HepG2 (cell line): ENCODE data around the gene WWTR1.

ENCODE experiments used
- CCDC6 ChIP-seq: sonication (generic); formaldehyde crosslinking; IDR thresholded peaks from 2 replicates; pipeline ENCODE4 v1.8.1; 2022; ENCODE audit warnings: mild to moderate bottlenecking, missing genetic modification reagents, moderate library complexity
- CTCF ChIP-seq: sonication (generic); formaldehyde crosslinking; IDR thresholded peaks from 2 replicates; pipeline ENCODE4 v1.5.0; 2020; ENCODE audit warnings: mild to moderate bottlenecking, missing genetic modification reagents, moderate library complexity
- EZH2 ChIP-seq: conservative IDR thresholded peaks from 2 replicates; pipeline ENCODE4 v1.6.1; 2012; ENCODE audit warnings: mild to moderate bottlenecking, low read depth, low read length, moderate library complexity
- MAZ ChIP-seq, 2 experiments: sonication (generic) in 1 of 2; formaldehyde crosslinking in 1 of 2; IDR thresholded peaks; 2 replicates each; pipeline versions ENCODE4 v1.5.0 to v1.6.1; 2012 to 2020; ENCODE audit warnings: low read depth in 2 of 2, mild to moderate bottlenecking in 2 of 2, borderline replicate concordance in 1 of 2, improper control_type of control experiment in 1 of 2, low read length in 1 of 2, missing genetic modification reagents in 1 of 2, moderate library complexity in 1 of 2
- SETDB1 ChIP-seq: sonication (generic); formaldehyde crosslinking; IDR thresholded peaks from 2 replicates; pipeline ENCODE4 v1.5.1; 2020; ENCODE audit warnings: missing genetic modification reagents, mild to moderate bottlenecking, borderline replicate concordance
- SP1 ChIP-seq, 2 experiments: fragments of 450-650 bp in 1 of 2; sonication (generic) in 1 of 2; formaldehyde crosslinking in 1 of 2; IDR thresholded peaks; 2 replicates each; pipeline versions ENCODE4 v1.4.0 to v1.6.1; 2016 to 2020; ENCODE audit warnings: missing genetic modification reagents in 1 of 2
- ZBTB21 ChIP-seq: sonication (generic); formaldehyde crosslinking; IDR thresholded peaks from 2 replicates; pipeline ENCODE4 v1.4.0; 2020; ENCODE audit warnings: missing genetic modification reagents
- TF ChIP-seq, protein P1 (sequence below): sonication (generic); formaldehyde crosslinking; IDR thresholded peaks from 2 replicates; pipeline ENCODE4 v1.9.0; 2021; ENCODE audit warnings: missing genetic modification reagents, borderline replicate concordance

DNA sequence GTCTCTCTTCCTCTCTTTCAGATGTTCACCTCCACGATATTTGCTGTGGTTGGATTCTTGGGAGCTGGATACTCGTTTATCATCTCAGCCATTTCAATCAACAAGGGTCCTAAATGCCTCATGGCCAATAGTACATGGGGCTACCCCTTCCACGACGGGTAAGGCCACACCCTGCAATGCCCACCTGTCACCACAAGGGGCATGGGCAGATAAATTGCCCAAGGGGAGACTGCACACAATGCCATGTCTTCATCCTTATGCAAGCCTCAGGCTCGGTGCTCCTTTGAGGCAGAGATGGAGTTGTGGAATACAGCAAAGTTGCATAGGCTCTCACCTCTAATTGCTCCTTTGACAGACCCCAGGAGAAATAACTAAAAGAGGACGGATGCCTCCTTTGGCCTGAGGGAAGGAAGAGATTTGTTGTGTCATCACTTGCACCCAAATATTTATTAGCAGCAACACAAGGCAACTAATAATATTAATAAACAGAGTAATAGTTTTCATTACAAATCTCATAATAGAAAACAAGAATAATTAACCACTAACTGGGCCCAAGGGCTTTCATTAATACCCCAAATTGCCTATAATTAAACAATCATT lies 170.1 kb downstream of the WWTR1 start:
- peak; percentile 51 for TF ChIP-seq CTCF
- TF ChIP-seq ZBTB21 (CRISPR knock-in tag) = no peak
- no peak for TF ChIP-seq EZH2
- TF ChIP-seq SP1 (IDR thresholded peaks at IDR 0.05) = no peak
- TF ChIP-seq SP1 (CRISPR knock-in tag; IDR thresholded peaks at IDR 0.05) = no peak
- TF ChIP-seq CCDC6 (CRISPR knock-in tag) = no peak
- TF ChIP-seq, protein P1, sequence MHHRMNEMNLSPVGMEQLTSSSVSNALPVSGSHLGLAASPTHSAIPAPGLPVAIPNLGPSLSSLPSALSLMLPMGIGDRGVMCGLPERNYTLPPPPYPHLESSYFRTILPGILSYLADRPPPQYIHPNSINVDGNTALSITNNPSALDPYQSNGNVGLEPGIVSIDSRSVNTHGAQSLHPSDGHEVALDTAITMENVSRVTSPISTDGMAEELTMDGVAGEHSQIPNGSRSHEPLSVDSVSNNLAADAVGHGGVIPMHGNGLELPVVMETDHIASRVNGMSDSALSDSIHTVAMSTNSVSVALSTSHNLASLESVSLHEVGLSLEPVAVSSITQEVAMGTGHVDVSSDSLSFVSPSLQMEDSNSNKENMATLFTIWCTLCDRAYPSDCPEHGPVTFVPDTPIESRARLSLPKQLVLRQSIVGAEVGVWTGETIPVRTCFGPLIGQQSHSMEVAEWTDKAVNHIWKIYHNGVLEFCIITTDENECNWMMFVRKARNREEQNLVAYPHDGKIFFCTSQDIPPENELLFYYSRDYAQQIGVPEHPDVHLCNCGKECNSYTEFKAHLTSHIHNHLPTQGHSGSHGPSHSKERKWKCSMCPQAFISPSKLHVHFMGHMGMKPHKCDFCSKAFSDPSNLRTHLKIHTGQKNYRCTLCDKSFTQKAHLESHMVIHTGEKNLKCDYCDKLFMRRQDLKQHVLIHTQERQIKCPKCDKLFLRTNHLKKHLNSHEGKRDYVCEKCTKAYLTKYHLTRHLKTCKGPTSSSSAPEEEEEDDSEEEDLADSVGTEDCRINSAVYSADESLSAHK (CRISPR knock-in tag) = no peak
- TF ChIP-seq MAZ (IDR thresholded peaks at IDR 0.05; ENCODE audit: borderline replicate concordance, low read depth, low read length) = no peak
- no peak for TF ChIP-seq MAZ (CRISPR knock-in tag; IDR thresholded peaks at IDR 0.05; ENCODE audit: low read depth)
- TF ChIP-seq SETDB1 = no peak
